ENCODE results near the gene ZNF574. TPM values are rescaled to one million over a fixed set of nuclear protein-coding genes. Genes with fewer than 3 reads are reported as not detected.
A peak's percentile ranks its signal among the peaks of the same experiment; 100 is the strongest.
"Not testable (repeated sequence)": the region's sequence is repeated elsewhere in the genome, so short reads cannot be mapped to it uniquely, and the experiment has no call there.

ZNF574 gene
- total RNA-seq, 1 experiment from 2014 or later: 11.9 TPM

DNA sequence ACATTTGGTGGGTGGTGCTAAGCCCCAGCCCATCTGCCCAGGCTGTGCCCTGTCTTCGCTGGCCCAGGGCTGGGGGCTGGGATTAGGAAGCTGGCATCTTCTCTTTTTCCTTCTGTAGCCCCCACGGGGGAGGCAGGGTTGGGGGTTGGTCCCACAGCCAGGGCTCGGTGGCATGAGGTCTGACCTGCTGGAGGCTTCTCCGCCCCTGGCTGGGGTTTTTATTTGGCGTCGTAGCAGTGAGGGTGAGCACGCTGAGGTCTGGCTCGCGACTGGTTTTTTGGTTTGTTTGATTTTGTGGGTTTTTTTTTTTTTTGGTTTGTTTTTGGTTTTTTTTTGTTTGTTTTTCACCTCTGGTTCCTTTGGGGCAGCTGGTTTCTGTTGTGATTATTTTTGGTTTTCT is 14.7 kb downstream of the ZNF574 start:
- DNase-seq (ENCODE audit: low read depth, low spot score): no peak
- in situ Hi-C loops (cut with HindIII; ENCODE audit: low pct_unique_long_range_greater_than_20kb, low sequenced_read_pairs): no loop called here

DNA sequence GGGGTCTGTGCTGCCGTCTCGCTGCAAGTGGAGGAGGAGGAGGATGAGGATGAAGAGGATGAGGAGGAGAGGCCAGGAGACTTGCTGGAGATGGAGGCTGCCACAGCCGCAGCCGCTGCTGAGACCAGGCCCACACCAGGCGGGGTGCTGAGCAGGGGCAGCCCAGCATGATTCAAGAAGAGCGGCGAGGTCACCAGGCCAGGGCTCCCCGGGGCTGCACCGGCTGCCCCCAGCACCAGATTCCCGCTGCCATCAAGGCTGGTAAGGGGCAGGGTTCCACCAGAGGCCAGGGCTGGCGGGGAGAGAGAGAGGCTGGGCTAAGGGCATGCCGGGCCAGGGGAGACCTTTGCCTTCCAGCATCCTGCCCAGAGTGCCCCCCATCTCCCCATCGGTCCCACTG is 15.3 kb downstream of the ZNF574 start:
- no peak for DNase-seq (ENCODE audit: low read depth, low spot score)
- in situ Hi-C loops (cut with HindIII; ENCODE audit: low pct_unique_long_range_greater_than_20kb, low sequenced_read_pairs): no loop called here

- in situ Hi-C loops (cut with HindIII; ENCODE audit: low pct_unique_long_range_greater_than_20kb, low sequenced_read_pairs): no loop called here
- peak; percentile 10 for DNase-seq (ENCODE audit: low read depth, low spot score)
Observed at GRCh38 chr19:42091742-42092141, 15.8 kb downstream of the ZNF574 start.

- DNase-seq (ENCODE audit: low read depth, low spot score): peak; percentile 37
Observed at GRCh38 chr19:42092350-42092749, 16.4 kb downstream of the ZNF574 start.

DNA sequence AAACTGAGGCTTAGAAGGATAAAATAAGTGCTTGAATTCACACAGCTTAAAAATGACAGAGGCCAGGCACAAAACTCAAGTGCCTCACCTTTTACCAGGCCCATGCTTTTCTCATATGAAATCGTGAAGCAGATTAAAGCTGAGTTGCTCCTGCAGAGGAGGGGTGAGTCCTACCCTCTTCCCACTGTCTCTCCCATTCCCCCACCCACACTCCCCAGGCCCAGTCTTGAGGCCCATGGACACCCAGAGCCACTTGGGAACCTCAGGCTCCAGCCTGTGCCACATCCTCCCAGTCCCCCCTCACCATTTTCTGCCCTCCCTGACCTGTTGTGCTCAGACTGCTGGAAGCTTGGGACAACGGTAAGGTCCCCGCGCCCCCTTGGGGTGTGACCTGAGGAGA is 17.5 kb downstream of the ZNF574 start:
- in situ Hi-C loops (cut with HindIII; ENCODE audit: low pct_unique_long_range_greater_than_20kb, low sequenced_read_pairs): no loop called here
- DNase-seq (ENCODE audit: low read depth, low spot score): no peak

More at GRCh38 chr19:42092350-42092749, 16.4 kb downstream of the ZNF574 start:
- in situ Hi-C loops (cut with HindIII; ENCODE audit: low pct_unique_long_range_greater_than_20kb, low sequenced_read_pairs): no loop called here

- DNase-seq (ENCODE audit: low read depth, low spot score): no peak
- in situ Hi-C loops (cut with HindIII; ENCODE audit: low pct_unique_long_range_greater_than_20kb, low sequenced_read_pairs): no loop called here
Observed at GRCh38 chr19:42093926-42094325, 18.0 kb downstream of the ZNF574 start.

DNA sequence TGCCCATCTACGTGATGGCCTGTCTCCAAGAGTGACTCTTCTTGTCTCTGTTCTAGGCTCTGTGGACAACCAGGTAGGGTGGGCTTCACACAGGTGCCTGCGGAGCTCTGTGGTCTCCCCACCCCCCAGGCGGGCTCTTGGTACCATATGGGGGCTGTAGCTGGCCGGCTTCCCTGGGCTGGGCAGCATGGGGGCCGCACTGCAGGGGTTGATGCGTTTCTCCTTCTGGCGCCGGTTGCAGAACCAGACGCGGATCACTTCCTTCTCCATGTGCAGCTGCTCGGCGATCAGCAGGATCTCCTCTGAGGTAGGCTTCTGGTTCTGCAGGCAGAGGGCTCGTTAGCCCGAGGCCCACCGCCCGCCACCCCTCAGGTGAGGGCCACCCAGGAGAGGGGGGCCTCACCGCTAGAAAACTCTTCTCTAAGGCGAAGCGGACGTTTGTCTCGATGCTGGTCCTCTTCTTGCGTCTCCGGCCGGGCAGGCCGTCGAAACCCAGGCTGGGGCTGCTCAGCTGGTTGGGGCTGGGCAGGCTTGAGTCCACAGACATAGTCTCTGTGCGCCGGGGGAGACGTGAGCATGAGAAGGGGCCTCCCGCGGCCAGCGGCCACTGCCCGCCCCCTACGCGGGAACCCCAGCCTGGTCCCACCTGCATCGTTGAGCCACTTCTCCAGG is 19.3 kb downstream of the ZNF574 start:
- DNase-seq (ENCODE audit: low read depth, low spot score): no peak
- in situ Hi-C loops (cut with HindIII; ENCODE audit: low pct_unique_long_range_greater_than_20kb, low sequenced_read_pairs): no loop called here

- in situ Hi-C loops (cut with HindIII; ENCODE audit: low pct_unique_long_range_greater_than_20kb, low sequenced_read_pairs): no loop called here
Observed at GRCh38 chr19:42095814-42096230, 19.9 kb downstream of the ZNF574 start.

GRCh38 chr19:42096255-42096837 is 20.4 kb downstream of the ZNF574 start:
- DNase-seq (ENCODE audit: low read depth, low spot score): no peak
- in situ Hi-C loops (cut with HindIII; ENCODE audit: low pct_unique_long_range_greater_than_20kb, low sequenced_read_pairs): no loop called here

More at GRCh38 chr19:42095814-42096230, 19.9 kb downstream of the ZNF574 start:
- DNase-seq (ENCODE audit: low read depth, low spot score): no peak

DNA sequence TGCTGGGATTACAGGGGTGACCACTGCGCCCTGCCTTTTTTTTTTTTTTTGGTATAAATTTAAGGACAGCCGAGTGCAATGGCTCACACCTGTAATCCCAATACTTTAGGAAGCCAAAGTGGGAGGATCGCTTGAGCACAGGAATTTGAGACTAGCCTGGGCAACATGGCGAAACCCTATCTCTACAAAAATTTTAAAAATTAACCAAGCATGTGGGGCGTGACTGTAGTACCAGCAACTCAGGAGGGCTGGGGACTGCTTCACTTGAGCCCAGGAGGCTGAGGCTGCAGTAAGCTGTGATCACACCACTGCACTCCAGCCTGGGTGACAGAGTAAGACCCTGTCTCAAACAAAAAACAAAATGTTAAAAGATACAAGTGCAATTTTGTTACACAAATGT is 21.5 kb downstream of the ZNF574 start:
- in situ Hi-C loops (cut with HindIII; ENCODE audit: low pct_unique_long_range_greater_than_20kb, low sequenced_read_pairs): no loop called here

DNA sequence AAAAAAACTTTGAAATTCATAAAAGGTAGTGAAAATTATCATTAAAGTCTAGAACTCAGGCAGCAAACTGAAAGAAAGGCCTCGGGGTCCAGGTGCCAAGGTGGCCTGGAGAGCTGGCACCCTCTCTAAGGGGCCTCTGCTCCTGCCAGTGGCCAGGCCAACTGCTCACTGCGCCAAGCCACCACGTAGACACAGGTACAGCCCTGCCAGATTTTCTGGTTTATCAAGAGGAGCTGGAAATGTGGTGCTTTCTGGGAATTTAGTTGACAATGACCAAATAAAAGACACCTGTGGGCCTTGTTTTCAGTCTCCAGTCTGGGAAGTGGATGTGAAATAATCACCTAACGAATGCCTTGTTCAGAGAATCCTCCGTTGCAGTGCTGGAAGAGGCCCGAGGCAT is 22.8 kb downstream of the ZNF574 start:
- no peak for DNase-seq (ENCODE audit: low read depth, low spot score)
- in situ Hi-C loops (cut with HindIII; ENCODE audit: low pct_unique_long_range_greater_than_20kb, low sequenced_read_pairs): no loop called here

More for the DNA sequence above, 21.5 kb downstream of the ZNF574 start:
- DNase-seq (ENCODE audit: low read depth, low spot score): no peak

DNA sequence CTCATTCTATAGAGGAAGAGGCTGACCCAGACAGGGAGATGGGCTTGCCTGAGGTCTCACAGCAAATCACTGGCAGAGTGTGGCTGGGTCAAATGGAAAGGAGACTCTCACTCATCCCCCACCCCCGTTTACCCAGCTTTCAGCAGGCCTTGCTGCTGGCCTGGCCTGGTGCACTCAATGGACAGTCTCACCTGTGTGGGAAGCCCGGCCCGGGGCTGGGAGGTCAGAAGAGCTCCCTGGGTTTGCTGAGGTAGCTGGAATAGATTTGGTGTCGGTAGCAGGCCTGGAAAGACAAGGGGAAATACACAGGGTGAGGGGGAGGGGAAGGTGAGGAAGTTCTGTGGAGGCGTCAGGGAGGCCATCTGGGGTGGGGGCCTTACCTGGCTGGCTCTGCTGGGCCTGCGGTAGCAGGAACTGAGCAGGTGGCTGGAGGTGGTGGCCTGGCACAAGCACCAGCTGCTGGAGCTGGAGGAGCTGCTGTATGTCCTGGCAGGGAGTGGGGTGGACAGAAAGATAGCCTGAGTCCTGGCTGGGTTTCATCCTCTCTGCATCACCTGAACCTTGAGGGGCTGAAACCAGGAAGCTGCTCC is 23.5 kb downstream of the ZNF574 start:
- in situ Hi-C loops (cut with HindIII; ENCODE audit: low pct_unique_long_range_greater_than_20kb, low sequenced_read_pairs): no loop called here
- no peak for DNase-seq (ENCODE audit: low read depth, low spot score)

- in situ Hi-C loops (cut with HindIII; ENCODE audit: low pct_unique_long_range_greater_than_20kb, low sequenced_read_pairs): not testable (repeated sequence)
Observed at GRCh38 chr19:42100241-42100640, 24.3 kb downstream of the ZNF574 start.

GRCh38 chr19:42102877-42103276 is 26.9 kb downstream of the ZNF574 start:
- in situ Hi-C loops (cut with HindIII; ENCODE audit: low pct_unique_long_range_greater_than_20kb, low sequenced_read_pairs): no loop called here
- DNase-seq (ENCODE audit: low read depth, low spot score): no peak

More at GRCh38 chr19:42100241-42100640, 24.3 kb downstream of the ZNF574 start:
- DNase-seq (ENCODE audit: low read depth, low spot score): not testable (repeated sequence)

- in situ Hi-C loops (cut with HindIII; ENCODE audit: low pct_unique_long_range_greater_than_20kb, low sequenced_read_pairs): no loop called here
- DNase-seq (ENCODE audit: low read depth, low spot score): no peak
Observed at GRCh38 chr19:42105368-42105767, 29.4 kb downstream of the ZNF574 start.

DNA sequence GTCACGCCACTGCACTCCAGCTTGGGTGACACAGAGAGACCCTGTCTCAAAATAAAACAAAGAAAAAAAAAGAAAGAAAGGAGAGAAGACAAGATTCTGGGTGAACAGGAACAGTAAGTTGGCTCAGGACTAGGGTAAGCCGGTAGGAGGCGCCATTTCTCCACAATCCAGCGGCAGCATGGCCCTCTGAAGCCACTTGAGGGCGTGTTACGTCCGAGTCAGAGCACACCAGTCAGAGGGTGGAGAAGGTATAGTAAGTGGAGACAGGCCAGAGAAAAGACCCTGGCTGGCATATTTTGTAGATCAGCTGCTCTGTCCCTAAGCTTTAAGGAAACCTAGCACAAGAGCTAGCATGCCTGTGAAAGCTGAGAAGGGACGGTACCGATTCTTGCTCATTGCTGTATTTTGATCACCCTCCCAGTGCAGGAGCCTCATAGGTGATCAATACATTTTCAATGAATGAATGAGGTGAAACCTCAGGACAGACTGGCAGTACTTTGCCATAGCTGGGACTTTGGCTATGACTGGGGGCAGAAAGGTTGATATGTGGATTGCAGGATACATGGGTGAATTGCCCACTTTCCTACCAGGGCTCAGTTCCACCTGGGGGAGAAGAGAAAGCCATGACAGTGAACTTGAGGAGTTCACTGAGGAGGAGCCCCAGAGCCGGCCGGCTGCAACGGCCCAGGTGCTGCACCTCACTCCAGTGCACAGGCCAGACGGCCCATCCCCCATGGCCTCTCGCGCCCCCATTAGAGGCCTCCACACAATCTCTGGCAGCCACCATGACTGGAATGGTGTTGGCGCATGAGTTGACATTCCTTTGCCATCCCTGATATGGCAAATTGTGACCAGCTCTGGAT is 32.8 kb downstream of the ZNF574 start:
- peak; percentile 88 for DNase-seq (ENCODE audit: low read depth, low spot score)
- in situ Hi-C loops (cut with HindIII; ENCODE audit: low pct_unique_long_range_greater_than_20kb, low sequenced_read_pairs): no loop called here

- in situ Hi-C loops (cut with HindIII; ENCODE audit: low pct_unique_long_range_greater_than_20kb, low sequenced_read_pairs): no loop called here
- no peak for DNase-seq (ENCODE audit: low read depth, low spot score)
Observed at GRCh38 chr19:42109896-42110295, 33.9 kb downstream of the ZNF574 start.

GRCh38 chr19:42110658-42111057 is 34.7 kb downstream of the ZNF574 start:
- DNase-seq (ENCODE audit: low read depth, low spot score): no peak
- in situ Hi-C loops (cut with HindIII; ENCODE audit: low pct_unique_long_range_greater_than_20kb, low sequenced_read_pairs): no loop called here

Measured in SK-MEL-5 (cell line).